Mesothelial cell of epicardium (in vitro differentiated cells): Measurements from ENCODE around the gene PAWR. TPM values are rescaled to one million over a fixed set of nuclear protein-coding genes. Genes with fewer than 3 reads are reported as not detected.
A peak's percentile ranks its signal among the peaks of the same experiment; 100 is the strongest.

Source experiments
- DNase-seq, 2 experiments: peaks; one replicate each; pipeline ENCODE4 v3.0.0; 2021; ENCODE audit warnings: low spot score in 2 of 2; ENCODE audit not compliant: unreplicated experiment in 2 of 2
- H3K27ac Mint-ChIP-seq: 2 replicates; pipeline ENCODE4 v1.8.0; 2021; ENCODE audit warnings: mixed read lengths
- H3K27me3 Mint-ChIP-seq: 2 replicates; pipeline ENCODE4 v1.8.0; 2021; ENCODE audit warnings: low read depth, mixed read lengths
- H3K36me3 Mint-ChIP-seq: 2 replicates; pipeline ENCODE4 v1.8.0; 2021; ENCODE audit warnings: mixed read lengths
- H3K4me1 Mint-ChIP-seq: 2 replicates; pipeline ENCODE4 v1.8.0; 2021; ENCODE audit warnings: mixed read lengths
- H3K4me3 Mint-ChIP-seq: 2 replicates; pipeline ENCODE4 v1.8.0; 2021; ENCODE audit warnings: mild to moderate bottlenecking, moderate library complexity, mixed read lengths
- H3K9me3 Mint-ChIP-seq: 2 replicates; pipeline ENCODE4 v1.8.0; 2021; ENCODE audit warnings: mixed read lengths
- CTCF ChIP-seq: fragments of 200-600 bp; sonication (generic); IDR thresholded peaks from one replicate; pipeline ENCODE4 v1.5.0; 2021; ENCODE audit warnings: antibody characterized with exemption; ENCODE audit not compliant: unreplicated experiment
- total RNA-seq: library from RNA; stranded (reverse); gene quantifications from 3 replicates; pipeline ENCODE4 v1.2.1, GENCODE V29; 2021

Gene PAWR
- total RNA-seq, 1 donor from 2014 or later: 205 TPM

DNA sequence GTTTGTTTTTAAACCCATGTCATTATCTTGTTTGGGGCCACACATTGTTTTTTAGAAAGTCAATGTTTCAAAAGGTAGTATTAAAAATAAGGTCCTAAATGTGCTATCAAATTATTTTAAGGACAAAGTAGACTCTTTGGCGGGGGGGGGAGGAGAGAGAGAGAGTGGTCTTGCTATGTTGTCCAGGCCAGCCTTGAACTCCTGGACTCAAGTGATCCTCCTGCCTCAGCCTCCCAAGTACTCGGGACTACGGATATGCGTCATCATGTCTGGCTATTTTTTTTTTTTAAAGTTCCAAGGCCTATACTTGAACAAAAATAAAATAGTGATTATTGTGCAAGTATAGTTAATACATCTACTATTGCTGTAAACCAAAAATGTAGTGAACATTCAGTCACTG, 26.2 kb downstream of the PAWR start:
- Mint-ChIP-seq H3K27ac (peak overlapping the region; percentile 55), H3K36me3 (peaks cover 2% of the 10 kb centered on the region), H3K27me3 (no peaks in the 10 kb centered on the region), H3K4me1 (peaks cover 72% of the 10 kb centered on the region), H3K9me3 (no peaks in the 10 kb centered on the region), H3K4me3 (no peak overlapping the region)
- TF ChIP-seq CTCF: no peak
- no peak for DNase-seq

- peaks cover 2% of the 10 kb centered on the region for H3K36me3 Mint-ChIP-seq
- no peak for DNase-seq
- peak overlapping the region; percentile 58 for H3K27ac Mint-ChIP-seq
- H3K4me3 Mint-ChIP-seq: no peak overlapping the region
- TF ChIP-seq CTCF: no peak
- H3K27me3 Mint-ChIP-seq: no peaks in the 10 kb centered on the region
- H3K4me1 Mint-ChIP-seq: peaks cover 65% of the 10 kb centered on the region
- no peaks in the 10 kb centered on the region for H3K9me3 Mint-ChIP-seq
These were observed 28.5 kb downstream of the PAWR start for GRCh38 chr12:79662046-79662811.

- Mint-ChIP-seq H3K4me1 (peaks cover 63% of the 10 kb centered on the region), H3K36me3 (peaks cover 8% of the 10 kb centered on the region), H3K27ac (no peak overlapping the region), H3K27me3 (no peaks in the 10 kb centered on the region), H3K4me3 (no peak overlapping the region), H3K9me3 (peaks cover 4% of the 10 kb centered on the region)
- no peak for TF ChIP-seq CTCF
- no peak for DNase-seq
These were observed 29.1 kb downstream of the PAWR start for GRCh38 chr12:79661629-79662028.

GRCh38 chr12:79659961-79660431, 30.8 kb downstream of the PAWR start:
- Mint-ChIP-seq H3K4me3 (no peak overlapping the region), H3K27me3 (no peaks in the 10 kb centered on the region), H3K27ac (peak overlapping the region; percentile 11), H3K4me1 (peaks cover 51% of the 10 kb centered on the region), H3K36me3 (peaks cover 19% of the 10 kb centered on the region), H3K9me3 (peaks cover 13% of the 10 kb centered on the region)
- no peak for TF ChIP-seq CTCF
- DNase-seq: no peak

DNA sequence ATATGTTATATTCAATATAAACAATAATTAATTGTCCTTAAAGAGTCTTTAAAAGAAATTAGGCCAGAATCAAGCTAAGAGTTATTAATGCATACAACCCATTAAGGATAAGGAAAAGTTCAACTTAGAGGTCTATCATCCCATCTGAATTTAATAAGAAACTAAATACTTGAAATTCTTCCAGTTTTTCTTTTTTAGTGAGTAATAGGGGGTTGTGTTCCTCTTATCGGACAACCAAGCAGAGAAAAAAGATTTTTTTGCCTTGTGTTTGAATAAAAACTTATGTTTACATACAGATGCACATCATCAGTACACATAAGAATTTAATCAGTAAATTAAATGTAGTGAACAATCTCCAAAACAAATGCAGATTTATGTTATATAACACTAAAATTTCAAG, 32.5 kb downstream of the PAWR start:
- no peak overlapping the region for H3K4me3 Mint-ChIP-seq
- H3K27ac Mint-ChIP-seq: peak overlapping the region; percentile 43
- H3K36me3 Mint-ChIP-seq: peaks cover 20% of the 10 kb centered on the region
- peaks cover 13% of the 10 kb centered on the region for H3K9me3 Mint-ChIP-seq
- no peaks in the 10 kb centered on the region for H3K27me3 Mint-ChIP-seq
- peaks cover 57% of the 10 kb centered on the region for H3K4me1 Mint-ChIP-seq
- no peak for DNase-seq
- TF ChIP-seq CTCF: no peak
